WTC11 (cell line): ENCODE results near the gene ATG16L1. TPM values are rescaled to one million over a fixed set of nuclear protein-coding genes. Genes with fewer than 3 reads are reported as not detected.

Source experiments
- ATAC-seq: fragments of 200-7000 bp; cut with Tn5 transposase; 2 replicates; pipeline ENCODE4 v1.10.0; 2021; ENCODE audit warnings: mild to moderate bottlenecking, moderate library complexity
- Bru-seq: library from RNA; stranded (reverse); fragments of 400-500 nt; gene quantifications from one replicate; lab custom pipeline; 2021; lab: Mats Ljungman, UMichigan
- CTCF ChIA-PET: fragments of 300-600 bp; sonication (Branson Sonifier 250); formaldehyde crosslinking; loops from one replicate; lab custom pipeline; 2021; ENCODE audit warnings: antibody characterized with exemption; lab: Charles Lee
- POLR2A ChIA-PET: fragments of 350-600 bp; sonication (Branson Sonifier 250); formaldehyde crosslinking; loops from one replicate; lab custom pipeline; 2021; ENCODE audit warnings: antibody characterized with exemption; lab: Charles Lee
- DNase-seq: peaks from one replicate; pipeline ENCODE4 v3.0.0; 2021; ENCODE audit warnings: low spot score
- H3K27ac Mint-ChIP-seq: 2 replicates; pipeline ENCODE4 v1.8.0; 2021; ENCODE audit warnings: mixed read lengths
- H3K27me3 Mint-ChIP-seq: 2 replicates; pipeline ENCODE4 v1.8.0; 2021; ENCODE audit warnings: low read depth, mild to moderate bottlenecking, moderate library complexity, mixed read lengths
- H3K36me3 Mint-ChIP-seq: 2 replicates; pipeline ENCODE4 v1.8.0; 2021; ENCODE audit warnings: mixed read lengths
- H3K4me1 Mint-ChIP-seq: 2 replicates; pipeline ENCODE4 v1.8.0; 2022; ENCODE audit warnings: mixed read lengths
- H3K4me3 Mint-ChIP-seq: 2 replicates; pipeline ENCODE4 v1.8.0; 2021; ENCODE audit warnings: mild to moderate bottlenecking, moderate library complexity, mixed read lengths
- H3K9me3 Mint-ChIP-seq: 2 replicates; pipeline ENCODE4 v1.8.0; 2021; ENCODE audit warnings: mixed read lengths
- ATF3 ChIP-seq: sonication (generic); formaldehyde crosslinking; conservative IDR thresholded peaks from 2 replicates; pipeline ENCODE4 v1.8.1; 2022; ENCODE audit warnings: mild to moderate bottlenecking, missing genetic modification reagents
- ELF4 ChIP-seq: sonication (generic); formaldehyde crosslinking; IDR thresholded peaks from 2 replicates; pipeline ENCODE4 v1.8.1; 2022; ENCODE audit warnings: low read depth, mild to moderate bottlenecking, moderate library complexity, missing genetic modification reagents
- ERG ChIP-seq: fragments of 250-450 bp; sonication (Bioruptor Pico); IDR thresholded peaks from 2 replicates; pipeline ENCODE4 v1.8.0; 2021; ENCODE audit warnings: mild to moderate bottlenecking
- ESRRA ChIP-seq: sonication (generic); formaldehyde crosslinking; IDR thresholded peaks from 2 replicates; pipeline ENCODE4 v1.8.1; 2022; ENCODE audit warnings: mild to moderate bottlenecking, missing genetic modification reagents, borderline replicate concordance
- FOXJ3 ChIP-seq: sonication (generic); formaldehyde crosslinking; IDR thresholded peaks from 2 replicates; pipeline ENCODE4 v1.9.0; 2021; ENCODE audit warnings: missing genetic modification reagents, mild to moderate bottlenecking, borderline replicate concordance
- FOXK1 ChIP-seq: sonication (generic); formaldehyde crosslinking; IDR thresholded peaks from 2 replicates; pipeline ENCODE4 v1.8.0; 2022; ENCODE audit warnings: mild to moderate bottlenecking, moderate library complexity, missing genetic modification reagents
- GABPB1 ChIP-seq: sonication (generic); formaldehyde crosslinking; IDR thresholded peaks from 2 replicates; pipeline ENCODE4 v1.8.1; 2023; ENCODE audit warnings: mild to moderate bottlenecking, missing genetic modification reagents
- GTF2I ChIP-seq: fragments of 250-450 bp; sonication (Bioruptor Pico); conservative IDR thresholded peaks from 2 replicates; pipeline ENCODE4 v1.4.0; 2021; ENCODE audit warnings: mild to moderate bottlenecking
- HMGXB4 ChIP-seq: sonication (generic); formaldehyde crosslinking; IDR thresholded peaks from 2 replicates; pipeline ENCODE4 v1.8.1; 2023; ENCODE audit warnings: mild to moderate bottlenecking, moderate library complexity, missing genetic modification reagents
- IRF1 ChIP-seq: sonication (generic); formaldehyde crosslinking; IDR thresholded peaks from 2 replicates; pipeline ENCODE4 v1.8.0; 2023; ENCODE audit warnings: missing genetic modification reagents
- JAZF1 ChIP-seq: fragments of 250-450 bp; sonication (Bioruptor Pico); IDR thresholded peaks from 2 replicates; pipeline ENCODE4 v1.9.0; 2021; ENCODE audit warnings: moderate library complexity, mild to moderate bottlenecking, inconsistent platforms
- JUN ChIP-seq: sonication (generic); formaldehyde crosslinking; IDR thresholded peaks from 2 replicates; pipeline ENCODE4 v1.8.0; 2023; ENCODE audit warnings: mild to moderate bottlenecking, missing genetic modification reagents
- NR3C1 ChIP-seq: sonication (generic); formaldehyde crosslinking; conservative IDR thresholded peaks from 2 replicates; pipeline ENCODE4 v1.8.1; 2023; ENCODE audit warnings: low read depth, mild to moderate bottlenecking, missing genetic modification reagents
- OVOL2 ChIP-seq: fragments of 250-450 bp; sonication (Bioruptor Pico); IDR thresholded peaks from 2 replicates; pipeline ENCODE4 v1.9.0; 2021; ENCODE audit warnings: mild to moderate bottlenecking, borderline replicate concordance
- PRDM15 ChIP-seq: sonication (generic); formaldehyde crosslinking; IDR thresholded peaks from 2 replicates; pipeline ENCODE4 v1.8.0; 2022; ENCODE audit warnings: missing genetic modification reagents
- PRRX2 ChIP-seq: fragments of 250-450 bp; sonication (Bioruptor Pico); IDR thresholded peaks from 2 replicates; pipeline ENCODE4 v1.8.0; 2021; ENCODE audit warnings: mild to moderate bottlenecking
- RELA ChIP-seq: sonication (generic); formaldehyde crosslinking; IDR thresholded peaks from 2 replicates; pipeline ENCODE4 v1.8.1; 2022; ENCODE audit warnings: missing genetic modification reagents, mild to moderate bottlenecking, borderline replicate concordance
- SMAD4 ChIP-seq: sonication (generic); formaldehyde crosslinking; IDR thresholded peaks from 2 replicates; pipeline ENCODE4 v1.8.0; 2022; ENCODE audit warnings: mild to moderate bottlenecking, missing genetic modification reagents
- SP1 ChIP-seq: sonication (generic); formaldehyde crosslinking; conservative IDR thresholded peaks from 2 replicates; pipeline ENCODE4 v1.8.1; 2022; ENCODE audit warnings: missing genetic modification reagents
- TEAD1 ChIP-seq: sonication (generic); formaldehyde crosslinking; IDR thresholded peaks from 2 replicates; pipeline ENCODE4 v1.8.0; 2022; ENCODE audit warnings: mild to moderate bottlenecking, missing genetic modification reagents
- TP53 ChIP-seq: sonication (generic); formaldehyde crosslinking; IDR thresholded peaks from 2 replicates; pipeline ENCODE4 v1.8.1; 2023; ENCODE audit warnings: mild to moderate bottlenecking, missing genetic modification reagents
- ZNF281 ChIP-seq: sonication (generic); formaldehyde crosslinking; IDR thresholded peaks from 2 replicates; pipeline ENCODE4 v1.8.0; 2023; ENCODE audit warnings: mild to moderate bottlenecking, missing genetic modification reagents
- ZNF423 ChIP-seq: fragments of 250-450 bp; sonication (Bioruptor Pico); IDR thresholded peaks from 2 replicates; pipeline ENCODE4 v2.1.2; 2022; ENCODE audit warnings: mild to moderate bottlenecking, moderate library complexity
- ZSCAN18 ChIP-seq: fragments of 250-450 bp; sonication (Bioruptor Pico); IDR thresholded peaks from 2 replicates; pipeline ENCODE4 v2.1.2; 2022; ENCODE audit warnings: mild to moderate bottlenecking, moderate library complexity
- long read RNA-seq, 3 experiments: library from RNA in 1 of 3; library from capped mRNA in 1 of 3; library from polyadenylated mRNA in 1 of 3; unstranded in 2 of 3; stranded (forward) in 1 of 3; transcript quantifications; one replicate each; pipeline ENCODE4 v2.0.0, GENCODE V29; 2021
- total RNA-seq: library from RNA; stranded (reverse); gene quantifications from 3 replicates; pipeline ENCODE4 v1.2.3, GENCODE V29; 2021

ATG16L1 gene
- total RNA-seq, result 31.8 to 36.4 TPM (median 32.5 TPM) in 3 replicates
- Bru-seq, nascent RNA, result percentile 85 among the genes with signal in this experiment
- long read RNA-seq, experiment 1, transcript ATG16L1-205 (17 exons, 3,213 nt), result major isoform, 34 of 110 reads
- long read RNA-seq, experiment 1, transcript ATG16L1-203 (18 exons, 3,405 nt), result minor isoform, 23 of 110 reads
- long read RNA-seq, experiment 1, partial matches to known transcripts, result 15 of 110 reads
- long read RNA-seq, experiment 1, other reads (novel, unspliced or antisense), result 34 of 110 reads
- long read RNA-seq, experiment 2, partial matches to known transcripts, result 6 of 14 reads
- long read RNA-seq, experiment 2, other reads (novel, unspliced or antisense), result 6 of 14 reads
- long read RNA-seq, experiment 3, partial matches to known transcripts, result 2 of 11 reads
- long read RNA-seq, experiment 3, other reads (novel, unspliced or antisense), result 7 of 11 reads

GRCh38 chr2:233251306-233252116 is at the start of gene ATG16L1:
Gene ATG16L1 (plus strand): TSS chr2:233251673. CDS start chr2:233251828, 155 bp downstream.
- peak within 1 kb of the TSS; percentile 86 for H3K27ac Mint-ChIP-seq
- H3K9me3 Mint-ChIP-seq, result peaks cover 19% of the 10 kb centered on the region
- POLR2A ChIA-PET, result interaction anchor here (0.5 to 1.1 kb wide), 4 partner anchors 23 to 1812 kb away, joined by 3 read pairs; no protein-coding TSS in a partner anchor
- TF ChIP-seq OVOL2, result no peak
- TF ChIP-seq ZNF281 (CRISPR knock-in tag), result no peak
- TF ChIP-seq SMAD4 (CRISPR knock-in tag), result no peak
- 0 out of 2 replicates have a peak, but pooled peaks have one; percentile 48 for TF ChIP-seq PRRX2 (CRISPR knock-in tag)
- TF ChIP-seq ELF4, result no peak
- no peak for TF ChIP-seq ZNF423 (CRISPR knock-in tag)
- peak; percentile 82 for TF ChIP-seq GTF2I (CRISPR knock-in tag)
- TF ChIP-seq FOXJ3 (CRISPR knock-in tag), result no peak
- TF ChIP-seq ESRRA (CRISPR knock-in tag), result 0 out of 2 replicates have a peak, but pooled peaks have one; percentile 35
- TF ChIP-seq SP1 (CRISPR knock-in tag), result peak; percentile 76
- TF ChIP-seq JAZF1 (CRISPR knock-in tag), result no peak
- TF ChIP-seq TP53 (CRISPR knock-in tag), result no peak
- TF ChIP-seq FOXK1, result peak; percentile 97
- no peak for TF ChIP-seq ERG
- no peak for TF ChIP-seq ATF3
- no peak for TF ChIP-seq JUN (CRISPR knock-in tag)
- TF ChIP-seq TEAD1, result no peak
- no peak for TF ChIP-seq RELA (CRISPR knock-in tag)
- peak; percentile 78 for TF ChIP-seq GABPB1 (CRISPR knock-in tag)
- peak; percentile 70; the same call in 1 of the 2 replicates for TF ChIP-seq HMGXB4 (CRISPR knock-in tag)
- TF ChIP-seq IRF1 (CRISPR knock-in tag), result no peak
- no peak for TF ChIP-seq ZSCAN18
- no peak for TF ChIP-seq NR3C1
- TF ChIP-seq PRDM15 (CRISPR knock-in tag), result no peak

More at GRCh38 chr2:233251306-233252116, at the start of gene ATG16L1:
- ATAC-seq, result peak; percentile 98
- CTCF ChIA-PET, result interaction anchor here (0.6 to 4.8 kb wide), 22 partner anchors 8 to 923 kb away, joined by 3 to 22 read pairs (median 4); partner anchors contain the start of gene INPP5D
- DNase-seq, result peak; percentile 94
- peaks cover 33% of the 10 kb centered on the region for H3K36me3 Mint-ChIP-seq
- H3K4me3 Mint-ChIP-seq, result peak within 1 kb of the TSS; percentile 95
- H3K4me1 Mint-ChIP-seq, result peaks cover 8% of the 10 kb centered on the region
- H3K27me3 Mint-ChIP-seq, result peaks cover 2% of the 10 kb centered on the region; the same call in 1 of the 2 replicates
